NCI-H1092 treated with DMSO at 0.1 percent for 48 hours (cell line): ENCODE data around the gene FAM181B.

Experiments used
- DNase-seq: peaks from one replicate; lab custom pipeline; 2025; lab: John Stamatoyannopoulos, UW

The FAM181B gene

GRCh38 chr11:82682003-82682751, 51.5 kb downstream of the FAM181B start:
- peak; percentile 52 for DNase-seq

GRCh38 chr11:82680252-82680651, 53.4 kb downstream of the FAM181B start:
- DNase-seq = no peak
